ENCODE measurements around the gene CYTH3. TPM values are rescaled to one million over a fixed set of nuclear protein-coding genes. Genes with fewer than 3 reads are reported as not detected.

CYTH3 gene
- total and polyA plus RNA-seq, 5 donors: 23.5 to 40.2 (median 29.1) TPM

GRCh38 chr7:6171532-6172223, 100.7 kb downstream of the CYTH3 start:
- peak in 1 of 3 donors; percentile 60 for DNase-seq
- Histone ChIP-seq H3K4me1 (ENCODE audit: control insufficient read depth, insufficient read depth, low read length) (no peaks in the 10 kb centered on the region), H3K27me3 (ENCODE audit: control insufficient read depth, insufficient read depth) (no peaks in the 10 kb centered on the region), H3K4me3 (ENCODE audit: low read length) (no peak overlapping the region), H3K27ac (ENCODE audit: low read length) (no peak overlapping the region), H3K9me3 (ENCODE audit: control insufficient read depth, low read length) (no peaks in the 10 kb centered on the region)
- ATAC-seq: no peak
- 72% methylated on average over 22 of the region's 22 CpGs for WGBS
- intact Hi-C loops (cut with DNase I): no loop called here

- H3K27ac ChIP-seq (ENCODE audit: low read length): no peak overlapping the region
- ATAC-seq (no peak), DNase-seq (peak in 2 of 3 donors; percentile 46 to 60)
- H3K4me3 ChIP-seq (ENCODE audit: low read length): no peak overlapping the region
- no peaks in the 10 kb centered on the region for H3K4me1 ChIP-seq (ENCODE audit: control insufficient read depth, insufficient read depth, low read length)
- H3K27me3 ChIP-seq (ENCODE audit: control insufficient read depth, insufficient read depth): no peaks in the 10 kb centered on the region
- whole genome bisulfite sequencing: 90% methylated on average over 59 of the region's 59 CpGs
- intact Hi-C loops (cut with DNase I): no loop called here
- H3K9me3 ChIP-seq (ENCODE audit: control insufficient read depth, low read length): no peaks in the 10 kb centered on the region
Observed at GRCh38 chr7:6170571-6171531, 101.6 kb downstream of the CYTH3 start.

GRCh38 chr7:6169805-6170520, 102.5 kb downstream of the CYTH3 start:
- H3K27ac ChIP-seq (ENCODE audit: low read length): no peak overlapping the region
- peak in 1 of 3 donors; percentile 58 for DNase-seq
- intact Hi-C loops (cut with DNase I): loop anchor here in 3 of 4 donors (5.0 to 10.0 kb wide), 3 partner anchors 55 to 105 kb away; partner anchors contain the start of gene CYTH3 (in 3 of the 3)
- H3K27me3 ChIP-seq (ENCODE audit: control insufficient read depth, insufficient read depth): no peaks in the 10 kb centered on the region
- no peaks in the 10 kb centered on the region for H3K9me3 ChIP-seq (ENCODE audit: control insufficient read depth, low read length)
- ATAC-seq: no peak
- H3K4me1 ChIP-seq (ENCODE audit: control insufficient read depth, insufficient read depth, low read length): no peaks in the 10 kb centered on the region
- no peak overlapping the region for H3K4me3 ChIP-seq (ENCODE audit: low read length)
- WGBS: 87% methylated on average over 36 of the region's 36 CpGs

- Histone ChIP-seq H3K4me1 (ENCODE audit: control insufficient read depth, insufficient read depth, low read length) (no peaks in the 10 kb centered on the region), H3K9me3 (ENCODE audit: control insufficient read depth, low read length) (no peaks in the 10 kb centered on the region), H3K4me3 (ENCODE audit: low read length) (no peak overlapping the region), H3K27me3 (ENCODE audit: control insufficient read depth, insufficient read depth) (no peaks in the 10 kb centered on the region), H3K27ac (ENCODE audit: low read length) (peak overlapping the region; percentile 14)
- intact Hi-C loops (cut with DNase I): loop anchor here in 3 of 4 donors (5.0 to 10.0 kb wide), 3 partner anchors 56 to 106 kb away; partner anchors contain the start of gene CYTH3 (in 3 of the 3)
- 72% methylated on average over 14 of the region's 14 CpGs for WGBS
- DNase-seq (peak in 1 of 3 donors; percentile 52), ATAC-seq (no peak)
Observed at GRCh38 chr7:6168477-6168868, 104.0 kb downstream of the CYTH3 start.

GRCh38 chr7:6167587-6168476, 104.6 kb downstream of the CYTH3 start:
- peak in 2 of 3 donors; percentile 34 to 67 for DNase-seq
- Histone ChIP-seq H3K9me3 (ENCODE audit: control insufficient read depth, low read length) (no peaks in the 10 kb centered on the region), H3K4me3 (ENCODE audit: low read length) (no peak overlapping the region), H3K4me1 (ENCODE audit: control insufficient read depth, insufficient read depth, low read length) (no peaks in the 10 kb centered on the region), H3K27ac (ENCODE audit: low read length) (peak overlapping the region; percentile 14), H3K27me3 (ENCODE audit: control insufficient read depth, insufficient read depth) (no peaks in the 10 kb centered on the region)
- intact Hi-C loops (cut with DNase I): loop anchor here in 3 of 4 donors (5.0 to 10.0 kb wide), 3 partner anchors 57 to 107 kb away; partner anchors contain the start of gene CYTH3 (in 3 of the 3)
- WGBS: 77% methylated on average over 22 of the region's 22 CpGs
- no peak for ATAC-seq

- no peaks in the 10 kb centered on the region for H3K9me3 ChIP-seq (ENCODE audit: control insufficient read depth, low read length)
- intact Hi-C loops (cut with DNase I): loop anchor here in 3 of 4 donors (5.0 to 10.0 kb wide), 3 partner anchors 58 to 108 kb away; partner anchors contain the start of gene CYTH3 (in 3 of the 3)
- ATAC-seq (peak; percentile 31 to 65), DNase-seq (peak in 2 of 3 donors; percentile 76 to 78)
- H3K27me3 ChIP-seq (ENCODE audit: control insufficient read depth, insufficient read depth): no peaks in the 10 kb centered on the region
- H3K4me1 ChIP-seq (ENCODE audit: control insufficient read depth, insufficient read depth, low read length): peaks cover 4% of the 10 kb centered on the region
- 64% methylated on average over 13 of the region's 13 CpGs for WGBS
- no peak overlapping the region for H3K27ac ChIP-seq (ENCODE audit: low read length)
- no peak overlapping the region for H3K4me3 ChIP-seq (ENCODE audit: low read length)
Observed at GRCh38 chr7:6167004-6167551, 105.3 kb downstream of the CYTH3 start.

GRCh38 chr7:6166443-6166891, 106.0 kb downstream of the CYTH3 start:
- Histone ChIP-seq H3K4me1 (ENCODE audit: control insufficient read depth, insufficient read depth, low read length) (peaks cover 4% of the 10 kb centered on the region), H3K9me3 (ENCODE audit: control insufficient read depth, low read length) (no peaks in the 10 kb centered on the region), H3K27me3 (ENCODE audit: control insufficient read depth, insufficient read depth) (no peaks in the 10 kb centered on the region), H3K4me3 (ENCODE audit: low read length) (no peak overlapping the region), H3K27ac (ENCODE audit: low read length) (no peak overlapping the region)
- no peak for ATAC-seq
- intact Hi-C loops (cut with DNase I): loop anchor here in 3 of 4 donors (5.0 to 10.0 kb wide), 3 partner anchors 58 to 108 kb away; partner anchors contain the start of gene CYTH3 (in 3 of the 3)
- peak in 1 of 3 donors; percentile 42 for DNase-seq
- 72% methylated on average over 13 of the region's 13 CpGs for WGBS

- Histone ChIP-seq H3K27me3 (ENCODE audit: control insufficient read depth, insufficient read depth) (no peaks in the 10 kb centered on the region), H3K4me1 (ENCODE audit: control insufficient read depth, insufficient read depth, low read length) (peaks cover 4% of the 10 kb centered on the region), H3K27ac (ENCODE audit: low read length) (no peak overlapping the region), H3K9me3 (ENCODE audit: control insufficient read depth, low read length) (no peaks in the 10 kb centered on the region), H3K4me3 (ENCODE audit: low read length) (no peak overlapping the region)
- intact Hi-C loops (cut with DNase I): loop anchor here in 3 of 4 donors (5.0 to 10.0 kb wide), 3 partner anchors 59 to 109 kb away; partner anchors contain the start of gene CYTH3 (in 3 of the 3)
- ATAC-seq: no peak
- 89% methylated on average over 36 of the region's 36 CpGs for whole genome bisulfite sequencing
- peak in 1 of 3 donors; percentile 60 for DNase-seq
Observed at GRCh38 chr7:6165521-6166320, 106.7 kb downstream of the CYTH3 start.

GRCh38 chr7:6165075-6165474, 107.3 kb downstream of the CYTH3 start:
- DNase-seq: peak in 2 of 3 donors; percentile 54 to 71
- H3K27ac ChIP-seq (ENCODE audit: low read length): no peak overlapping the region
- 76% methylated on average over 19 of the region's 19 CpGs for WGBS
- intact Hi-C loops (cut with DNase I): loop anchor here in 3 of 4 donors (5.0 to 10.0 kb wide), 3 partner anchors 60 to 110 kb away; partner anchors contain the start of gene CYTH3 (in 3 of the 3)
- no peak overlapping the region for H3K4me3 ChIP-seq (ENCODE audit: low read length)
- no peaks in the 10 kb centered on the region for H3K27me3 ChIP-seq (ENCODE audit: control insufficient read depth, insufficient read depth)
- peaks cover 4% of the 10 kb centered on the region for H3K4me1 ChIP-seq (ENCODE audit: control insufficient read depth, insufficient read depth, low read length)
- H3K9me3 ChIP-seq (ENCODE audit: control insufficient read depth, low read length): no peaks in the 10 kb centered on the region
- ATAC-seq: no peak

Measured in right cardiac atrium (tissue), 5 donors.